Upper lobe of left lung (tissue), 6 donors: ENCODE data around the gene FBXO5. TPM values are rescaled to one million over a fixed set of nuclear protein-coding genes. Genes with fewer than 3 reads are reported as not detected.

Source experiments
- ATAC-seq, 2 donors: fragments of 200-7000 bp; cut with Tn5 transposase; one replicate each; pipeline ENCODE4 v1.9.1; 2022; ENCODE audit warnings: mild to moderate bottlenecking in 2 of 2, moderate library complexity in 2 of 2; ENCODE audit not compliant: low FRiP score in 2 of 2
- DNase-seq, 2 donors: peaks; one replicate each; pipeline ENCODE4 v3.0.0-alpha.2; 2019 to 2020
- H3K27ac ChIP-seq, 4 donors: fragments of 200-600 bp; sonication (generic); one replicate each; pipeline ENCODE4 v1.5.1; 2016 to 2019
- H3K27me3 ChIP-seq, 4 donors: fragments of 200-600 bp; sonication (generic); one replicate each; pipeline ENCODE4 v1.5.1; 2017 to 2019
- H3K36me3 ChIP-seq, 4 donors: fragments of 200-600 bp; sonication (generic); one replicate each; pipeline ENCODE4 v1.5.1; 2016 to 2019
- H3K4me1 ChIP-seq, 4 donors: fragments of 200-600 bp; sonication (generic); one replicate each; pipeline ENCODE4 v1.5.1; 2018 to 2019
- H3K4me3 ChIP-seq, 4 donors: fragments of 200-600 bp; sonication (generic); one replicate each; pipeline ENCODE4 v1.5.1; 2017 to 2019; ENCODE audit warnings: mild to moderate bottlenecking in 2 of 4, moderate library complexity in 1 of 4
- H3K9me3 ChIP-seq, 4 donors: fragments of 200-600 bp; sonication (generic); one replicate each; pipeline ENCODE4 v1.5.1; 2018 to 2019
- CTCF ChIP-seq, 6 experiments: fragments of 450-650 bp in 4 of 6; fragments of 200-600 bp in 2 of 6; sonication (generic) in 2 of 6; IDR thresholded peaks; one replicate each; pipeline ENCODE4 v1.5.1; 2016 to 2019; ENCODE audit warnings: antibody characterized with exemption in 6 of 6
- EP300 ChIP-seq, 4 donors: sonication (generic); formaldehyde crosslinking; IDR thresholded peaks; one replicate each; pipeline ENCODE4 v1.5.1; 2017; ENCODE audit warnings: antibody characterized with exemption in 4 of 4, control low read depth in 2 of 4
- POLR2A ChIP-seq, 4 donors: fragments of 450-650 bp; IDR thresholded peaks; one replicate each; pipeline ENCODE4 v1.5.1; 2016 to 2017; ENCODE audit warnings: antibody characterized with exemption in 4 of 4, mild to moderate bottlenecking in 2 of 4
- POLR2AphosphoS5 ChIP-seq, 2 donors: sonication (generic); formaldehyde crosslinking; IDR thresholded peaks; one replicate each; pipeline ENCODE4 v1.5.1; 2017; ENCODE audit warnings: antibody characterized with exemption in 2 of 2
- WGBS, 2 donors: methylation state at CpG; one replicate each; pipeline ENCODE4 v1.1.5; 2017 to 2018; 5-methylcytosine and 5-hydroxymethylcytosine counted together
- total RNA-seq, 6 donors: library from RNA; depleted of rRNA in 4 of 6; stranded (reverse); fragments of >200 nt in 4 of 6; gene quantifications; one replicate each; pipeline versions ENCODE4 v1.1.0 to v1.2.1, GENCODE V29; 2016 to 2021
- donor health status: DM: no; HTN: no; CAD: no; lungs with moderate emphysema.
- donor health status: DM: no; HTN: yes; CAD: no; lungs with severe emphysema.

FBXO5 gene
- total RNA-seq, 6 donors from 2014 or later, result 1.7 to 6.0 (median 4.8) TPM

- Histone ChIP-seq H3K9me3 (no peaks in the 10 kb centered on the region), H3K4me1 (no peaks in the 10 kb centered on the region), H3K27me3 (no peaks in the 10 kb centered on the region), H3K27ac (no peak overlapping the region), H3K4me3 (no peak overlapping the region), H3K36me3 (no peaks in the 10 kb centered on the region)
- TF ChIP-seq EP300 (IDR thresholded peaks at IDR 0.05) (no peak), CTCF (IDR thresholded peaks at IDR 0.05) (no peak), POLR2A (IDR thresholded peaks at IDR 0.05) (no peak), POLR2AphosphoS5 (IDR thresholded peaks at IDR 0.05) (no peak)
- no peak for DNase-seq
- 81% methylated on average over 3 of the region's 3 CpGs for WGBS, 2 donors
- ATAC-seq, result no peak
These were observed 34.0 kb upstream of the FBXO5 start for GRCh38 chr6:153016846-153017245.

DNA sequence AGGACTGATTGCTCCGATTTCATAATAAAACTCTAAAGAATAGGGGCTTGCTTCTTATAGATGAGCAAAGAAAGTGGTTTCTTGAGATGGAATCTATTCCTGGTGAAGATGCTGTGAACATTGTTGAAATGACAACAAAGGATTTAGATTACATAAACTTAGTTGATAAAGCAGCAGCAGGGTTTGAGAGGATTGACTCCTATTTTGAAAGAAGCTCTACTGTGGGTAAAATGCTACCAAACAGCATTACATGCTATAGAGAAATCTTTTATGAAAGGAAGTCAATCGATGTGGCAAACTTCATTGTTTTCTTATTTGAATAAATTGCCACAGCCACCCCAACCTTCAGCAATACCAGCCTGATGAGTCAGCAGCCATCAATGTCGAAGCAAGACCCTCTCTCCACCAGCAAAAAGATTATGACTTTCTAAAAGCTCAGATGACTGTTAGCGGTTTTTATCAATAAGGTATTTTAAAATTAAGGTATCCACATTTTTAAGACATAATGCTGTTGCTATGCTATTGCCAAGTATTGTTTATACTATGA lies 32.3 kb upstream of the FBXO5 start:
- DNase-seq, result no peak
- Histone ChIP-seq H3K27me3 (no peaks in the 10 kb centered on the region), H3K9me3 (no peaks in the 10 kb centered on the region), H3K36me3 (no peaks in the 10 kb centered on the region), H3K4me3 (no peak overlapping the region), H3K27ac (no peak overlapping the region), H3K4me1 (no peaks in the 10 kb centered on the region)
- 74 to 81% methylated on average over 4 of the region's 4 CpGs for WGBS, 2 donors
- no peak for ATAC-seq
- no peak for TF ChIP-seq CTCF (IDR thresholded peaks at IDR 0.05)
- no peak for TF ChIP-seq EP300 (IDR thresholded peaks at IDR 0.05)
- TF ChIP-seq POLR2AphosphoS5 (IDR thresholded peaks at IDR 0.05), result no peak
- TF ChIP-seq POLR2A (IDR thresholded peaks at IDR 0.05), result no peak

DNA sequence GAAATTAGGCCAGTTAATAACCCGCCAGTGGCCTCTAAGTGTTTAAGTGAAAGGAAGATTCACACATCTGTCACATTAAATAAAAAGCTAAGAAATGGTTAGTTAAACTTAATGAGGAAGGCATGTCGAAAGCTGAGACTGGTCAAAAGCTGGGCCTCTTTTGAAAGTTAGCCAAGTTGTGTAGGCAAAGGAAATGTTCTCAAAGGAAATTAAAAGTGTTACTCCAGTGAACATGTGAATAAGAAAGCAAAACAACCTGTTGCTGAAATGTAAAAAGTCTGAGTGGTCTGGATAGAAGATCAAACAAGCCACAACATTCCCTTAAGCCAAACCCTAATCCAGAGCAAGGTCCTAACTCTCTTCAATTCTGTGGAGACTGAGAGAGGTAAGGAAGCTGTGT lies 30.6 kb upstream of the FBXO5 start:
- TF ChIP-seq POLR2A (IDR thresholded peaks at IDR 0.05), result no peak
- TF ChIP-seq CTCF (IDR thresholded peaks at IDR 0.05), result no peak
- no peak for TF ChIP-seq POLR2AphosphoS5 (IDR thresholded peaks at IDR 0.05)
- no peak for TF ChIP-seq EP300 (IDR thresholded peaks at IDR 0.05)
- Histone ChIP-seq H3K27ac (no peak overlapping the region), H3K36me3 (no peaks in the 10 kb centered on the region), H3K4me1 (no peaks in the 10 kb centered on the region), H3K4me3 (no peak overlapping the region), H3K27me3 (no peaks in the 10 kb centered on the region), H3K9me3 (no peaks in the 10 kb centered on the region)
- DNase-seq (no peak), ATAC-seq (no peak)
- 42 to 58% methylated on average over 2 of the region's 2 CpGs for WGBS, 2 donors

GRCh38 chr6:153012856-153013255 lies 30.0 kb upstream of the FBXO5 start:
- Histone ChIP-seq H3K4me1 (no peaks in the 10 kb centered on the region), H3K4me3 (no peak overlapping the region), H3K27ac (no peak overlapping the region), H3K27me3 (no peaks in the 10 kb centered on the region), H3K36me3 (no peaks in the 10 kb centered on the region), H3K9me3 (no peaks in the 10 kb centered on the region)
- ATAC-seq (no peak), DNase-seq (no peak)
- TF ChIP-seq POLR2AphosphoS5 (IDR thresholded peaks at IDR 0.05), result no peak
- TF ChIP-seq POLR2A (IDR thresholded peaks at IDR 0.05), result no peak
- TF ChIP-seq CTCF (IDR thresholded peaks at IDR 0.05), result no peak
- no peak for TF ChIP-seq EP300 (IDR thresholded peaks at IDR 0.05)
- WGBS, 2 donors, result 76 to 86% methylated on average over 6 of the region's 6 CpGs

- Histone ChIP-seq H3K4me3 (peak overlapping the region; percentile 58 to 79 (median 68)), H3K27ac (peak overlapping the region; percentile 86 to 90 (median 88)), H3K36me3 (peaks cover 0 to 1% (median 0%) of the 10 kb centered on the region in 4 donors), H3K4me1 (peaks cover 24 to 32% (median 29%) of the 10 kb centered on the region in 4 donors), H3K9me3 (no peaks in the 10 kb centered on the region), H3K27me3 (no peaks in the 10 kb centered on the region)
- TF ChIP-seq EP300 (IDR thresholded peaks at IDR 0.05), result no peak
- no peak for TF ChIP-seq POLR2AphosphoS5 (IDR thresholded peaks at IDR 0.05)
- TF ChIP-seq POLR2A (IDR thresholded peaks at IDR 0.05), result no peak
- no peak for TF ChIP-seq CTCF (IDR thresholded peaks at IDR 0.05)
- ATAC-seq (peak; percentile 1 to 49), DNase-seq (no peak)
- WGBS, 2 donors, result 0 to 3% methylated on average over 6 of the region's 6 CpGs
These were observed 20.5 kb upstream of the FBXO5 start for GRCh38 chr6:153003366-153003690.
